BLaER1 (cell line): ENCODE results near the gene RMI2.
A peak's percentile ranks its signal among the peaks of the same experiment; 100 is the strongest.
"Not testable (repeated sequence)": the region's sequence is repeated elsewhere in the genome, so short reads cannot be mapped to it uniquely, and the experiment has no call there.

Experiments
- H3K27ac ChIP-seq: shearing (Covaris generic); formaldehyde crosslinking; 2 replicates; pipeline ENCODE4 v1.8.1; 2022
- H3K27me3 ChIP-seq: shearing (Covaris generic); formaldehyde crosslinking; 2 replicates; pipeline ENCODE4 v1.8.1; 2022
- H3K36me3 ChIP-seq: shearing (Covaris generic); formaldehyde crosslinking; 2 replicates; pipeline ENCODE4 v1.8.1; 2022
- H3K4me1 ChIP-seq: shearing (Covaris generic); formaldehyde crosslinking; 2 replicates; pipeline ENCODE4 v1.8.1; 2022
- H3K4me2 ChIP-seq: shearing (Covaris generic); formaldehyde crosslinking; 2 replicates; pipeline ENCODE4 v1.8.1; 2022
- H3K4me3 ChIP-seq: shearing (Covaris generic); formaldehyde crosslinking; 2 replicates; pipeline ENCODE4 v1.8.1; 2022
- H3K9ac ChIP-seq: shearing (Covaris generic); formaldehyde crosslinking; 2 replicates; pipeline ENCODE4 v1.8.1; 2022
- H3K9me3 ChIP-seq: shearing (Covaris generic); formaldehyde crosslinking; 2 replicates; pipeline ENCODE4 v1.8.1; 2022
- H4K20me1 ChIP-seq: shearing (Covaris generic); formaldehyde crosslinking; 2 replicates; pipeline ENCODE4 v1.8.1; 2022
- Cebpa-rat ChIP-seq: shearing (Covaris generic); IDR thresholded peaks from 2 replicates; pipeline ENCODE4 v1.8.1; 2022

RMI2 gene

DNA sequence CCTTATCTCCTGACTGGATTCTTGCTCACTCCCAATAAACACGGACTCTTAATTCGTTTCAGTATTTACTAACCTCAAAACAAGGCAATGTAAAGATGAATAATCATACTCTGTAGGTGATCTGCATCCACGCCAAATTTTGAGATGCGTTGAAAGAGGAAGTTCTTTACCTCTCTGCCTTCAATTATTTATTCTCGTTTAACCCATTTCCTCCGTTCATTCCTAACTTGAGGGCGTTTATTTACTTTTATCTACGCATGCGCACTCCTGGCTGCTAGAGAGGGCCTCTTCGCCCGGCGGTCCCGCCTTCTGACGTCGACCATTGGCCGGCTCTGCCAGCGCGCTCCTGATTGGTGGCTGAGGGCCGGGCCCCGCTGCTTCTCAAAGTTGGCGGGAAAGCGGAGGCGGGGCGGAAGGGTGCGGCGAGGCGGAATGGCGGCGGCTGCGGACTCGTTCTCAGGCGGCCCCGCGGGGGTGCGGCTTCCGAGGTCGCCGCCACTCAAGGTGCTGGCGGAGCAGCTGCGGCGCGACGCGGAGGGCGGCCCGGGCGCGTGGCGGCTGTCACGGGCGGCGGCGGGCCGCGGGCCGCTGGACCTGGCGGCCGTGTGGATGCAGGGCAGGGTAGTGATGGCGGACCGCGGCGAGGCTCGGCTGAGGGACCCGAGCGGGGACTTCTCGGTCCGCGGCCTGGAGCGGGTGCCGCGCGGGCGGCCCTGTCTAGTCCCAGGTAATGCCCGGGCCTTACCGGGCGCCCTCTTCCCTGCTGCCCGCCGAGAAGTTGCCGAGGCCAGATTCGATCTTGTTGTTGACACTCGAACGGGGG, at the start of gene RMI2:
Gene RMI2 (plus strand): TSS at position 420 of the 823 bp plus-strand sequence. CDS start 13 bp downstream, at position 433.
- no peak for TF ChIP-seq Cebpa-rat
- Histone ChIP-seq H3K27ac (peak within 1 kb of the TSS; percentile 92), H3K4me2 (peak within 1 kb of the TSS; percentile 97), H3K9ac (peak within 1 kb of the TSS; percentile 91), H3K4me3 (peak within 1 kb of the TSS; percentile 89), H3K36me3 (no peaks in the 10 kb centered on the region), H3K4me1 (peaks cover 55% of the 10 kb centered on the region), H4K20me1 (peaks cover 16% of the 10 kb centered on the region), H3K27me3 (no peaks in the 10 kb centered on the region), H3K9me3 (no peaks in the 10 kb centered on the region)

DNA sequence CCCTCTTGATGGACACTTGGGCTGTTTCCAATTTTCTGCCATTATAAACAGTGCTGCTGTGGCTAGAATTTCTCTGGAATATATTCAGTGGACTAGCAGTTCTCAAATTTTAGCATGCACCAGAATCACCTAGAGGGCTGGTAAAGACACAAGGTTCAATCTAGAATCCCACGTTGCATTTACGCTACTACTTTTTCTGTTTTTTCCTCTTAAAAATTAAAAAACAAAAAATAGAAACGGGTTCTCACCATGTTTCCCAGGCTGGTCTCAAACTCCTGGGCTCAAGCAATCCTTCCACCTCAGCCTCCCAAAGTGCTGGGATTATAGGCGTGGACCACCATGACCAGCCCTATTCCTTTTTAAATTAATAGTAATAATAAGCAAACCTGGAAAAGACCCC, 49.6 kb upstream of the RMI2 start:
- H3K4me3 ChIP-seq = no peak overlapping the region
- H3K9ac ChIP-seq = no peak overlapping the region; the same call in 1 of the 2 replicates
- H4K20me1 ChIP-seq = no peaks in the 10 kb centered on the region
- H3K27ac ChIP-seq = peak overlapping the region; percentile 59
- peaks cover 81% of the 10 kb centered on the region for H3K4me1 ChIP-seq
- no peaks in the 10 kb centered on the region for H3K27me3 ChIP-seq
- H3K4me2 ChIP-seq = peak overlapping the region; percentile 88
- no peaks in the 10 kb centered on the region for H3K36me3 ChIP-seq
- H3K9me3 ChIP-seq = no peaks in the 10 kb centered on the region
- no peak for TF ChIP-seq Cebpa-rat

DNA sequence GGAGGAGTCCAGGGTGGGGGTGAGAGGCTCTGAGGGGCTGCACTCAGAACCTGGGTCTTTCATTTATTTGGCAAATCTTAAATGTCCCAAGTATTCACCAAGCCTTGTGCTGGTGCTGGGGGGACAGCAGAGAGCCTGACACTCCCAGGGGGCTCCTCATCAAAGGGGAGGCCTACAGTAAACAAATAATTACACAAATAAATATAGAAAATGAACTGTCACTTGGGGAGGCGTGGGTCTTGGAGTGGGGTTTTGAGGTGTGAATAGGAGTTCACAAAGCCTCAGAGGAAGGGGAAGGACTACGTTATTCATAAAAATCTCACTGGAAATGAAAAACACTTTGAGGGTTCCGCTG, 48.9 kb upstream of the RMI2 start:
- Histone ChIP-seq H3K9me3 (no peaks in the 10 kb centered on the region), H3K27me3 (no peaks in the 10 kb centered on the region), H3K4me2 (peak overlapping the region; percentile 88), H3K4me1 (peaks cover 83% of the 10 kb centered on the region), H3K4me3 (no peak overlapping the region), H3K27ac (peak overlapping the region; percentile 59), H3K9ac (peak overlapping the region; percentile 16; the same call in 1 of the 2 replicates), H4K20me1 (no peaks in the 10 kb centered on the region), H3K36me3 (no peaks in the 10 kb centered on the region)
- no peak for TF ChIP-seq Cebpa-rat

DNA sequence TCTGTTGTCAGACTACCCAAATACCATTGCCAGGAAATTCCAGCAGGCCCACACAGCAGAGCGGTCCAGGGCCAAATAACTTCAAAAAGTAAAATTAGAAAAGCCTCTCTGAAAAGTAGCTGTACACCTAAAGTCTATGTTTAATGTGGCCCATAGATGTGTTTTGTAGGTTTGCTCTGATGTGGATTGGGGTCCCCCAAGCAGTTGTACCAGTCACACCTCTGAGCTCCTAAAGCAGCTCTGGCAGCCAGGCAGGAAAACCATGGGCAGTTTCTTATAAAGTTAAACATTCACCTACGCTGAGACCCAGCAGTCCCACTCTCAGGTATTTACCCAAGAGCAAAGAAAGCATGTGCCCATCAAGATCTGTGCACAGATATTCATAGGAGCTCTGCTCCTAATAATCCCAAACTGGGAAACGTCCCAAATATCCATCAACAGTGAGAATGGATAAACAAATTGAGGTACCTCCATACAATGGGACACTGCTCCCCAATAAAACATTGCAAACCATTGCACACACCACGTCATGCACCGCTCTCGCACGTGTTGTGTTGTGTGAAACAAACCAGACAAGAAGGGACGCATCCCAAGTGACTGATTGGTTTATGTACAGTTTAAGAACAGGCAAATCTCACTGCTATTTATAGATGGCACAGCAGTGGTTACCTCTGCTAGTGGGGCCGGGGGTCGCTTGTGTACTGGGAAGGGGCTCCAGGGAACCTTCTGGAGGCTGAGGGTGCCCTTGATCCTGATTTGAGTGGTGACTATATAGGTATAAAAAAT, 48.4 kb upstream of the RMI2 start:
- TF ChIP-seq Cebpa-rat = no peak
- no peaks in the 10 kb centered on the region for H3K27me3 ChIP-seq
- H3K4me2 ChIP-seq = peak overlapping the region; percentile 88
- H3K4me3 ChIP-seq = peak overlapping the region; percentile 41; the same call in 1 of the 2 replicates
- H3K9ac ChIP-seq = peak overlapping the region; percentile 16; the same call in 1 of the 2 replicates
- no peaks in the 10 kb centered on the region for H3K36me3 ChIP-seq
- no peaks in the 10 kb centered on the region for H4K20me1 ChIP-seq
- H3K9me3 ChIP-seq = no peaks in the 10 kb centered on the region
- H3K4me1 ChIP-seq = peaks cover 83% of the 10 kb centered on the region
- peak overlapping the region; percentile 59 for H3K27ac ChIP-seq

DNA sequence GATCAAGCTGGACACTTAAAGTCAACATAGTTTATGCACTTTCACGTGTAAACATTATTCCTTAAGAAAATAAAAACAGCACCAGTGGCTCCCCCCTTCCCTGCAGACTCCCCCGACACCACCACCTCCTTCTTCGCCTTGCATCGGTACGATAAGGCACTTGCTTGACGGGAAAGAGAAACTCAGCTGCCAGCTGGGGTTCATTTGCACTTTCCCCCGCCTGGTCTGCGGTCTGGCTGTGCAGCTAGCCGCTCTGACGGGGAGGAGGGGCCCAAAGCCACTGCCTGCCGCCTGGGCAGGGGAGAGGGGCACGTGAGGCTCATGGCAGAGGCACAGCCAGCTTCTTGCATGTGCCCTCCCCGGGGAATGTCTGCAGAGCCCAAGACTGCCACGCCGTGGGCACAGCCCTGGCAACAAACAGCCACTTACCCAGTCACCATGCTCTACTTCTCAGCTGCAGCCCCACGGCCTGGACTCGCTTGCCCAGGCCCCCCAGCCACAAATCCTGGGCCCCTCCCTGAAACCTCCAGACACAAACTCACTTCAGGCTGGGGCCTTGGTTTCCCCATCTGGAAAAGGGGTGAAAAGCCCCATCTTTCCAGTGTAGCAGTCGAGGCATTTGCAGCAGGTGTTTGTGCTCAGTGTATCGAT, 47.6 kb upstream of the RMI2 start:
- Histone ChIP-seq H3K4me3 (peak overlapping the region; percentile 41; the same call in 1 of the 2 replicates), H3K4me2 (peak overlapping the region; percentile 88), H3K27me3 (no peaks in the 10 kb centered on the region), H3K27ac (peak overlapping the region; percentile 72), H3K4me1 (peaks cover 82% of the 10 kb centered on the region), H4K20me1 (no peaks in the 10 kb centered on the region), H3K9me3 (no peaks in the 10 kb centered on the region), H3K9ac (peak overlapping the region; percentile 31; the same call in 1 of the 2 replicates), H3K36me3 (no peaks in the 10 kb centered on the region)
- TF ChIP-seq Cebpa-rat = no peak

DNA sequence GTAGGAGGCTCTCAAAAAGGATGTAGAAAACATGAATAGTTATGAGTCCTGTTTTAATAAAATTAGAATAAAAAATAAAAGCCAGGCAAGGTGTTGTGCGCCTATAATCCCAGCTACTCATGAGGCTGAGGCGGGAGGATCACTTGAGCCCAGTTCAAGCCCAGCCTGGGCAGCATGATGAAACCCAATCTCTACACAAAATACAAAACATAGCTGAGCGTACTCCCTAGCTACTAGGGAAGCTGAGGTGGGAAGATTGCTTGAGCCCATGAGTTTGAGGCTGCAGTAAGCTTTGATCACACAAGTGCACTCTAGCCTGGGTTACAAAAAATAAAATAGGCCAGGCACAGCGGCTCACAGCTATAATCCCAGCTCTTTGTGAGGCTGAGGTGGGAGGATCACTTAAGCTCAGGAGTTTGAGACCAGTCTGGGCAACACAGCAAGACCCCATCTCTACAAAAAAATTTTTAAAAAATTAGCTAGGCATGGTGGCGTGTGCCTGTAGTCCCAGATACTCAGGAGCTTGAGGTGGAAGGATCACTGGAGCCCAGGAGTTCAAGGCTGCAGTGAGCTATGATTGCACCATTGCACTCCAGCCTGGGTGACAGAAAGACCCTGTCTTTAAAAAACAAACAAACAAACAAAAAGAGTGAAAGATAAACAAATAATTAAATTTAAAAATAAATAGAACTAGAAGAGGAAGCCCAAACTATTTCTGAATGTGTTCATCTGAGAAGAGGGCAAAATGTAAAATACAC, 46.9 kb upstream of the RMI2 start:
- H3K4me2 ChIP-seq = peak overlapping the region; percentile 88
- H3K9ac ChIP-seq = peak overlapping the region; percentile 31; the same call in 1 of the 2 replicates
- H3K9me3 ChIP-seq = no peaks in the 10 kb centered on the region
- H3K4me3 ChIP-seq = no peak overlapping the region
- H3K27ac ChIP-seq = peak overlapping the region; percentile 72
- TF ChIP-seq Cebpa-rat = no peak
- no peaks in the 10 kb centered on the region for H3K27me3 ChIP-seq
- peaks cover 80% of the 10 kb centered on the region for H3K4me1 ChIP-seq
- H4K20me1 ChIP-seq = no peaks in the 10 kb centered on the region
- no peaks in the 10 kb centered on the region for H3K36me3 ChIP-seq

DNA sequence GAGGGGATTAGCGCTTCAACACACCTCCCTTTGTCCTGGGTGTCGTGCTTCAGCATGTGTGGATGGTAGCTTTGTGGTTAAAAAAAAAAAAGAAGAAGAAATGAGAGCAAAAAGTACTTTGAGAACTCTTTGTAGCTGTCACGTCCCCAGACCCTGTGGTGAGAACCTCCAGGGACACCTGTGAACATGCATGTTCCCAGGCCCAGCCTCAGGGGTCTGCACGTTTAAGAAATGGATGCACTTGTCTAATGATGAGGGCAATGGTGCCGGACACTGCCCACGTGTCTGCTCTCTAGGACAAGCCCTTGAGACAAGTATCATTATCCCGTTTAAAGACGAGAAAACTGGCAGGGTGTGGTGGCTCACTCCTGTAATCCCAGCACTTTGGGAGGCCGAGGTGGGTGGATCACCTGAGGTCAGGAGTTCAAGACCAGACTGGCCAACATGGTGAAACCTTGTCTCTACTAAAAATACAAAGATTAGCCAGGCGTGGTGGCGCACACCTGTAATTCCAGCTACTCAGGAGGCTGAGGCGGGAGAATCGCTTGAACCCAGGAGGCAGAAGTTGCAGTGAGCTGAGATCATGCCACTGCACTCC, 46.2 kb upstream of the RMI2 start:
- H3K4me3 ChIP-seq, H3K9me3 ChIP-seq, H3K9ac ChIP-seq, H4K20me1 ChIP-seq, H3K27me3 ChIP-seq, H3K36me3 ChIP-seq: not testable (repeated sequence)
- Histone ChIP-seq H3K4me1 (peaks cover 80% of the 10 kb centered on the region), H3K4me2 (peak overlapping the region; percentile 88), H3K27ac (peak overlapping the region; percentile 72; the same call in 1 of the 2 replicates)

DNA sequence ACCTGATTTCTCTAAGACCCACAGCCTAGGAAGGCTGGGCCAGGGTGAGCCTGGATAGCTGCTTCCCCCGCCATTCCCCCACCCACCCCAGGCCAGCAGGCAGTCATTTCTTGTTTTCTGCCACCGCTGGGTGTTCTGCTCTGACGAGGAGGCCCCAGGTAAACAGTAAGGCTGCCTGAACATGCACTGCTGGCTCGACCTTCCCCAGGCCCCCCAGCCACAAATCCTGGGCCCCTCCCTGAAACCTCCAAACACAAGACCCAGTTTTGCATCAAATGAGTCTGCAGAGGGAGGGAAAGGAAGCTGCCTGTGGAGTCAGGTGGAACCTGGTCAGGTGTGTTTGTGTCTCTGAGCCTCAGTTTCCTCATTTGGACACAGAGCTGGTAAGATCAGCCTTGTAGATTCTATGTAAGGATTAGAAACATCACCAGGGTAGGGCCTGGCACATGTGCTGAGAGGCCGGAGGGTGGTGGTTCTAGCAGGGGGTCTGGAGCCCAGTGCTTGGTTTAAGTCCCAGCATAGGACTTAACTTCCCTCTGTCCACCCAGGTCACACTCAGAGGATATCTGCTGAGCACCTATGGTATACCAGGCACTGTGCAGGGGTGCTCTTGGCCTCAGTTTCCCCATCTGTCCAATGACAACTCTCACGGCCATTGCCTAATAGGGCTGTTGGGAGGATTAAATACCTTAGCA, 45.2 kb upstream of the RMI2 start:
- H3K27ac ChIP-seq = 0 out of 2 replicates have a peak overlapping the region, but pooled peaks have one; percentile 18
- peaks cover 72% of the 10 kb centered on the region for H3K4me1 ChIP-seq
- H3K9ac ChIP-seq = no peak overlapping the region
- no peak for TF ChIP-seq Cebpa-rat
- no peaks in the 10 kb centered on the region for H4K20me1 ChIP-seq
- no peaks in the 10 kb centered on the region for H3K36me3 ChIP-seq
- peak overlapping the region; percentile 88 for H3K4me2 ChIP-seq
- no peaks in the 10 kb centered on the region; the same call in 1 of the 2 replicates for H3K9me3 ChIP-seq
- H3K27me3 ChIP-seq = no peaks in the 10 kb centered on the region
- H3K4me3 ChIP-seq = no peak overlapping the region
